HepG2 (cell line): ENCODE data around the gene HEXIM1. TPM values are rescaled to one million over a fixed set of nuclear protein-coding genes. Genes with fewer than 3 reads are reported as not detected.
A peak's percentile ranks its signal among the peaks of the same experiment; 100 is the strongest.

ENCODE experiments used
- ATF1 ChIP-seq: IDR thresholded peaks from 2 replicates; pipeline ENCODE4 v1.6.1; 2016; ENCODE audit warnings: mild to moderate bottlenecking, control low read depth
- CAMTA2 ChIP-seq: sonication (generic); formaldehyde crosslinking; IDR thresholded peaks from 2 replicates; pipeline ENCODE4 v1.4.0; 2020; ENCODE audit warnings: mild to moderate bottlenecking, missing genetic modification reagents, borderline replicate concordance
- EEA1 ChIP-seq: sonication (generic); formaldehyde crosslinking; IDR thresholded peaks from 2 replicates; pipeline ENCODE4 v1.5.1; 2020; ENCODE audit warnings: mild to moderate bottlenecking, missing genetic modification reagents, borderline replicate concordance
- FIP1L1 ChIP-seq: fragments of 200-400 bp; formaldehyde crosslinking; IDR thresholded peaks from 2 replicates; pipeline ENCODE4 v1.6.1; 2018; ENCODE audit warnings: low read depth, mild to moderate bottlenecking, low read length, moderate library complexity, borderline replicate concordance; ENCODE audit not compliant: insufficient read depth
- HNRNPUL1 ChIP-seq: fragments of 200-400 bp; formaldehyde crosslinking; IDR thresholded peaks from 2 replicates; pipeline ENCODE4 v1.6.1; 2017; ENCODE audit warnings: low read depth, mild to moderate bottlenecking, low read length, moderate library complexity
- LCORL ChIP-seq, 2 experiments: fragments of 450-650 bp in 1 of 2; sonication (generic) in 1 of 2; formaldehyde crosslinking in 1 of 2; IDR thresholded peaks; 2 replicates each; pipeline versions ENCODE4 v1.5.0 to v1.6.1; 2017 to 2020; ENCODE audit warnings: antibody characterized with exemption in 1 of 2, missing genetic modification reagents in 1 of 2
- NFKB2 ChIP-seq: sonication (generic); formaldehyde crosslinking; IDR thresholded peaks from 2 replicates; pipeline ENCODE4 v1.4.0; 2020; ENCODE audit warnings: missing genetic modification reagents, borderline replicate concordance
- PCBP1 ChIP-seq: fragments of 200-400 bp; formaldehyde crosslinking; IDR thresholded peaks from 2 replicates; pipeline ENCODE4 v1.6.1; 2017; ENCODE audit warnings: mild to moderate bottlenecking, low read depth, low read length, borderline replicate concordance
- SMC3 ChIP-seq: IDR thresholded peaks from 2 replicates; pipeline ENCODE4 v1.6.1; 2011; ENCODE audit warnings: low read length, improper control_type of control experiment
- SMYD3 ChIP-seq: sonication (generic); formaldehyde crosslinking; IDR thresholded peaks from 2 replicates; pipeline ENCODE4 v1.8.1; 2023; ENCODE audit warnings: mild to moderate bottlenecking, missing genetic modification reagents
- ZFP37 ChIP-seq: sonication (generic); formaldehyde crosslinking; IDR thresholded peaks from 2 replicates; pipeline ENCODE4 v1.4.0; 2020; ENCODE audit warnings: missing genetic modification reagents, borderline replicate concordance
- ZNF263 ChIP-seq: sonication (generic); formaldehyde crosslinking; IDR thresholded peaks from 2 replicates; pipeline ENCODE4 v1.4.0; 2020; ENCODE audit warnings: missing genetic modification reagents
- ZNF460 ChIP-seq: sonication (generic); formaldehyde crosslinking; IDR thresholded peaks from 2 replicates; pipeline ENCODE4 v1.5.1; 2020; ENCODE audit warnings: missing genetic modification reagents, mild to moderate bottlenecking, borderline replicate concordance
- ZNF550 ChIP-seq: sonication (generic); formaldehyde crosslinking; IDR thresholded peaks from 2 replicates; pipeline ENCODE4 v1.4.0; 2020; ENCODE audit warnings: mild to moderate bottlenecking, missing genetic modification reagents, borderline replicate concordance
- ZNF619 ChIP-seq: sonication (generic); formaldehyde crosslinking; IDR thresholded peaks from 2 replicates; pipeline ENCODE4 v1.4.0; 2020; ENCODE audit warnings: mild to moderate bottlenecking, missing genetic modification reagents
- polyA plus RNA-seq, 8 experiments: library from polyadenylated mRNA; depleted of rRNA in 3 of 8; stranded (reverse) in 7 of 8; unstranded in 1 of 8; fragments of >200 nt; fragmentation: Illumina TruSeq in 4 of 8; extraction: Trizol in 4 of 8; gene quantifications; 2 replicates each; pipeline versions ENCODE4 v1.2.1 to v1.2.3, GENCODE V29; 2011 to 2016; ENCODE audit warnings: low read depth in 4 of 8, missing spikeins in 1 of 8, mixed read lengths in 1 of 8; ENCODE audit not compliant: insufficient read depth in 1 of 8
- total RNA-seq, 5 experiments: library from RNA; depleted of rRNA; stranded (reverse); fragments of >200 nt; fragmentation: Illumina TruSeq; extraction: Trizol; gene quantifications; 2 replicates each; pipeline ENCODE4 v1.2.3, GENCODE V29; 2016; ENCODE audit warnings: low read depth in 1 of 5
- TF ChIP-seq, protein P1 (sequence below): sonication (generic); formaldehyde crosslinking; IDR thresholded peaks from 2 replicates; pipeline ENCODE4 v1.8.0; 2023; ENCODE audit warnings: mild to moderate bottlenecking, missing genetic modification reagents
- TF ChIP-seq, protein P2 (sequence below): sonication (generic); formaldehyde crosslinking; IDR thresholded peaks from 2 replicates; pipeline ENCODE4 v1.5.0; 2020; ENCODE audit warnings: missing genetic modification reagents
- TF ChIP-seq, protein P3 (sequence below): sonication (generic); formaldehyde crosslinking; IDR thresholded peaks from 2 replicates; pipeline ENCODE4 v1.5.0; 2020; ENCODE audit warnings: mild to moderate bottlenecking, missing genetic modification reagents, borderline replicate concordance

HEXIM1 gene
- total and polyA plus RNA-seq, 2 of the 13 experiments (the other 11 are each of a cell fraction or from before 2014, with no cell fraction given): 10.5 to 16.6 TPM

DNA sequence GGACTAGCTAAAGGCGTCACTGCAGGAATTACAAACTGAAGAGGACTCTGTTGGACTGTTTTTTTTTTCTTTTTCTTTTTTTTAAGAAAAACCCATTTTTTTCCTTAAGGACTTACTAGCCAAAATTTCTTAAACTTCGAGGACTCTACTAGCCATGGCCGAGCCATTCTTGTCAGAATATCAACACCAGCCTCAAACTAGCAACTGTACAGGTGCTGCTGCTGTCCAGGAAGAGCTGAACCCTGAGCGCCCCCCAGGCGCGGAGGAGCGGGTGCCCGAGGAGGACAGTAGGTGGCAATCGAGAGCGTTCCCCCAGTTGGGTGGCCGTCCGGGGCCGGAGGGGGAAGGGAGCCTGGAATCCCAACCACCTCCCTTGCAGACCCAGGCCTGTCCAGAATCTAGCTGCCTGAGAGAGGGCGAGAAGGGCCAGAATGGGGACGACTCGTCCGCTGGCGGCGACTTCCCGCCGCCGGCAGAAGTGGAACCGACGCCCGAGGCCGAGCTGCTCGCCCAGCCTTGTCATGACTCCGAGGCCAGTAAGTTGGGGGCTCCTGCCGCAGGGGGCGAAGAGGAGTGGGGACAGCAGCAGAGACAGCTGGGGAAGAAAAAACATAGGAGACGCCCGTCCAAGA is 878 bp downstream of the HEXIM1 start (continued):
- TF ChIP-seq ZFP37 (CRISPR knock-in tag): peak; percentile 61; the same call in 1 of the 2 replicates
- TF ChIP-seq SMYD3 (CRISPR knock-in tag): peak; percentile 93
- no peak for TF ChIP-seq FIP1L1
- TF ChIP-seq ZNF619: peak; percentile 23; the same call in 1 of the 2 replicates
- TF ChIP-seq, protein P1, sequence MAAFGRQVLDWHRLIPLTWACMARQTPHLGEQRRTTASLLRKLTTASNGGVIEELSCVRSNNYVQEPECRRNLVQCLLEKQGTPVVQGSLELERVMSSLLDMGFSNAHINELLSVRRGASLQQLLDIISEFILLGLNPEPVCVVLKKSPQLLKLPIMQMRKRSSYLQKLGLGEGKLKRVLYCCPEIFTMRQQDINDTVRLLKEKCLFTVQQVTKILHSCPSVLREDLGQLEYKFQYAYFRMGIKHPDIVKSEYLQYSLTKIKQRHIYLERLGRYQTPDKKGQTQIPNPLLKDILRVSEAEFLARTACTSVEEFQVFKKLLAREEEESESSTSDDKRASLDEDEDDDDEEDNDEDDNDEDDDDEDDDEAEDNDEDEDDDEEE (CRISPR knock-in tag): 0 out of 2 replicates have a peak, but pooled peaks have one; percentile 45
- TF ChIP-seq, protein P2, sequence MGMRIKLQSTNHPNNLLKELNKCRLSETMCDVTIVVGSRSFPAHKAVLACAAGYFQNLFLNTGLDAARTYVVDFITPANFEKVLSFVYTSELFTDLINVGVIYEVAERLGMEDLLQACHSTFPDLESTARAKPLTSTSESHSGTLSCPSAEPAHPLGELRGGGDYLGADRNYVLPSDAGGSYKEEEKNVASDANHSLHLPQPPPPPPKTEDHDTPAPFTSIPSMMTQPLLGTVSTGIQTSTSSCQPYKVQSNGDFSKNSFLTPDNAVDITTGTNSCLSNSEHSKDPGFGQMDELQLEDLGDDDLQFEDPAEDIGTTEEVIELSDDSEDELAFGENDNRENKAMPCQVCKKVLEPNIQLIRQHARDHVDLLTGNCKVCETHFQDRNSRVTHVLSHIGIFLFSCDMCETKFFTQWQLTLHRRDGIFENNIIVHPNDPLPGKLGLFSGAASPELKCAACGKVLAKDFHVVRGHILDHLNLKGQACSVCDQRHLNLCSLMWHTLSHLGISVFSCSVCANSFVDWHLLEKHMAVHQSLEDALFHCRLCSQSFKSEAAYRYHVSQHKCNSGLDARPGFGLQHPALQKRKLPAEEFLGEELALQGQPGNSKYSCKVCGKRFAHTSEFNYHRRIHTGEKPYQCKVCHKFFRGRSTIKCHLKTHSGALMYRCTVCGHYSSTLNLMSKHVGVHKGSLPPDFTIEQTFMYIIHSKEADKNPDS (CRISPR knock-in tag): no peak
- TF ChIP-seq ATF1 (CRISPR knock-in tag): no peak
- no peak for TF ChIP-seq ZNF550 (CRISPR knock-in tag)
- TF ChIP-seq, protein P3, sequence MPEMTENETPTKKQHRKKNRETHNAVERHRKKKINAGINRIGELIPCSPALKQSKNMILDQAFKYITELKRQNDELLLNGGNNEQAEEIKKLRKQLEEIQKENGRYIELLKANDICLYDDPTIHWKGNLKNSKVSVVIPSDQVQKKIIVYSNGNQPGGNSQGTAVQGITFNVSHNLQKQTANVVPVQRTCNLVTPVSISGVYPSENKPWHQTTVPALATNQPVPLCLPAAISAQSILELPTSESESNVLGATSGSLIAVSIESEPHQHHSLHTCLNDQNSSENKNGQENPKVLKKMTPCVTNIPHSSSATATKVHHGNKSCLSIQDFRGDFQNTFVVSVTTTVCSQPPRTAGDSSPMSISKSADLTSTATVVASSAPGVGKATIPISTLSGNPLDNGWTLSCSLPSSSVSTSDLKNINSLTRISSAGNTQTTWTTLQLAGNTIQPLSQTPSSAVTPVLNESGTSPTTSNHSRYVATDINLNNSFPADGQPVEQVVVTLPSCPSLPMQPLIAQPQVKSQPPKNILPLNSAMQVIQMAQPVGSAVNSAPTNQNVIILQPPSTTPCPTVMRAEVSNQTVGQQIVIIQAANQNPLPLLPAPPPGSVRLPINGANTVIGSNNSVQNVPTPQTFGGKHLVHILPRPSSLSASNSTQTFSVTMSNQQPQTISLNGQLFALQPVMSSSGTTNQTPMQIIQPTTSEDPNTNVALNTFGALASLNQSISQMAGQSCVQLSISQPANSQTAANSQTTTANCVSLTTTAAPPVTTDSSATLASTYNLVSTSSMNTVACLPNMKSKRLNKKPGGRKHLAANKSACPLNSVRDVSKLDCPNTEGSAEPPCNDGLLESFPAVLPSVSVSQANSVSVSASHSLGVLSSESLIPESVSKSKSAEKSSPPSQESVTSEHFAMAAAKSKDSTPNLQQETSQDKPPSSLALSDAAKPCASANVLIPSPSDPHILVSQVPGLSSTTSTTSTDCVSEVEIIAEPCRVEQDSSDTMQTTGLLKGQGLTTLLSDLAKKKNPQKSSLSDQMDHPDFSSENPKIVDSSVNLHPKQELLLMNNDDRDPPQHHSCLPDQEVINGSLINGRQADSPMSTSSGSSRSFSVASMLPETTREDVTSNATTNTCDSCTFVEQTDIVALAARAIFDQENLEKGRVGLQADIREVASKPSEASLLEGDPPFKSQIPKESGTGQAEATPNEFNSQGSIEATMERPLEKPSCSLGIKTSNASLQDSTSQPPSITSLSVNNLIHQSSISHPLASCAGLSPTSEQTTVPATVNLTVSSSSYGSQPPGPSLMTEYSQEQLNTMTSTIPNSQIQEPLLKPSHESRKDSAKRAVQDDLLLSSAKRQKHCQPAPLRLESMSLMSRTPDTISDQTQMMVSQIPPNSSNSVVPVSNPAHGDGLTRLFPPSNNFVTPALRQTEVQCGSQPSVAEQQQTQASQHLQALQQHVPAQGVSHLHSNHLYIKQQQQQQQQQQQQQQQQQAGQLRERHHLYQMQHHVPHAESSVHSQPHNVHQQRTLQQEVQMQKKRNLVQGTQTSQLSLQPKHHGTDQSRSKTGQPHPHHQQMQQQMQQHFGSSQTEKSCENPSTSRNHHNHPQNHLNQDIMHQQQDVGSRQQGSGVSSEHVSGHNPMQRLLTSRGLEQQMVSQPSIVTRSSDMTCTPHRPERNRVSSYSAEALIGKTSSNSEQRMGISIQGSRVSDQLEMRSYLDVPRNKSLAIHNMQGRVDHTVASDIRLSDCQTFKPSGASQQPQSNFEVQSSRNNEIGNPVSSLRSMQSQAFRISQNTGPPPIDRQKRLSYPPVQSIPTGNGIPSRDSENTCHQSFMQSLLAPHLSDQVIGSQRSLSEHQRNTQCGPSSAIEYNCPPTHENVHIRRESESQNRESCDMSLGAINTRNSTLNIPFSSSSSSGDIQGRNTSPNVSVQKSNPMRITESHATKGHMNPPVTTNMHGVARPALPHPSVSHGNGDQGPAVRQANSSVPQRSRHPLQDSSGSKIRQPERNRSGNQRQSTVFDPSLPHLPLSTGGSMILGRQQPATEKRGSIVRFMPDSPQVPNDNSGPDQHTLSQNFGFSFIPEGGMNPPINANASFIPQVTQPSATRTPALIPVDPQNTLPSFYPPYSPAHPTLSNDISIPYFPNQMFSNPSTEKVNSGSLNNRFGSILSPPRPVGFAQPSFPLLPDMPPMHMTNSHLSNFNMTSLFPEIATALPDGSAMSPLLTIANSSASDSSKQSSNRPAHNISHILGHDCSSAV: no peak
- no peak for TF ChIP-seq ZNF460 (CRISPR knock-in tag)
- no peak; the same call in 1 of the 2 replicates for TF ChIP-seq ZNF263
- TF ChIP-seq PCBP1: no peak
- no peak for TF ChIP-seq NFKB2
- TF ChIP-seq CAMTA2 (CRISPR knock-in tag): peak; percentile 80; the same call in 1 of the 2 replicates
- TF ChIP-seq HNRNPUL1: no peak
- TF ChIP-seq EEA1 (CRISPR knock-in tag): 0 out of 2 replicates have a peak, but pooled peaks have one; percentile 54
- no peak for TF ChIP-seq LCORL (IDR thresholded peaks at IDR 0.05)
- TF ChIP-seq LCORL (CRISPR knock-in tag; IDR thresholded peaks at IDR 0.05): no peak; the same call in 1 of the 2 replicates
- peak; percentile 43; the same call in 1 of the 2 replicates for TF ChIP-seq SMC3
